Naive thymus-derived CD4-positive, alpha-beta T cell (primary cell): ENCODE measurements around the gene SYT9. TPM values are rescaled to one million over a fixed set of nuclear protein-coding genes. Genes with fewer than 3 reads are reported as not detected.
A peak's percentile ranks its signal among the peaks of the same experiment; 100 is the strongest.

Experiments
- ATAC-seq: fragments of 150-1000 bp; cut with Tn5 transposase; 2 replicates; pipeline ENCODE4 v1.10.0; 2021; ENCODE audit warnings: mild to moderate bottlenecking, moderate library complexity
- CTCF ChIA-PET: fragments of 350-600 bp; sonication (Branson Sonifier 250); formaldehyde crosslinking; loops from one replicate; lab custom pipeline; 2021; ENCODE audit warnings: antibody characterized with exemption; lab: Charles Lee
- POLR2A ChIA-PET: fragments of 350-600 bp; sonication (Branson Sonifier 250); formaldehyde crosslinking; loops from one replicate; lab custom pipeline; 2021; ENCODE audit warnings: antibody characterized with exemption, inconsistent platforms; lab: Charles Lee
- DNase-seq, 9 donors: peaks; one replicate each; pipeline versions ENCODE4 v3.0.0 to v3.0.0-alpha.2; 2020 to 2022; ENCODE audit warnings: mixed read lengths in 1 of 9
- H3K27ac ChIP-seq: one replicate; pipeline ENCODE4 v1.7.0; 2013; ENCODE audit warnings: mild to moderate bottlenecking, low read depth, low read length, moderate library complexity
- H3K27me3 ChIP-seq, 2 donors: one replicate each; pipeline ENCODE4 v1.7.0; 2013; ENCODE audit warnings: low read length in 2 of 2, mild to moderate bottlenecking in 2 of 2, moderate library complexity in 2 of 2; ENCODE audit not compliant: control insufficient read depth in 2 of 2, insufficient read depth in 2 of 2
- H3K36me3 ChIP-seq, 3 experiments: 1 replicate in 2 of 3; 2 replicates in 1 of 3; pipeline ENCODE4 v1.7.0; 2013; ENCODE audit warnings: low read length in 3 of 3, mild to moderate bottlenecking in 3 of 3, moderate library complexity in 1 of 3; ENCODE audit not compliant: insufficient read depth in 3 of 3, control insufficient read depth in 2 of 3
- H3K4me1 ChIP-seq, 2 donors: one replicate each; pipeline ENCODE4 v1.7.0; 2013; ENCODE audit warnings: low read length in 2 of 2, mild to moderate bottlenecking in 2 of 2, moderate library complexity in 1 of 2; ENCODE audit not compliant: control insufficient read depth in 2 of 2, insufficient read depth in 2 of 2
- H3K4me3 ChIP-seq: 2 replicates; pipeline ENCODE4 v1.7.0; 2013; ENCODE audit warnings: mild to moderate bottlenecking, low read length
- H3K9me3 ChIP-seq, 3 experiments: 1 replicate in 2 of 3; 2 replicates in 1 of 3; pipeline ENCODE4 v1.7.0; 2013; ENCODE audit warnings: low read length in 3 of 3; ENCODE audit not compliant: control insufficient read depth in 2 of 3
- H3K27ac Mint-ChIP-seq, 9 donors: one replicate each; pipeline ENCODE4 v1.8.0; 2020 to 2022; ENCODE audit warnings: mixed read lengths in 9 of 9, mild to moderate bottlenecking in 8 of 9, moderate library complexity in 5 of 9, inconsistent platforms in 2 of 9
- H3K27me3 Mint-ChIP-seq, 5 donors: one replicate each; pipeline ENCODE4 v1.8.0; 2021 to 2022; ENCODE audit warnings: mixed read lengths in 5 of 5, mild to moderate bottlenecking in 1 of 5
- H3K36me3 Mint-ChIP-seq, 5 donors: one replicate each; pipeline ENCODE4 v1.8.0; 2020 to 2022; ENCODE audit warnings: mixed read lengths in 5 of 5, mild to moderate bottlenecking in 3 of 5, inconsistent platforms in 1 of 5
- H3K4me1 Mint-ChIP-seq, 7 donors: one replicate each; pipeline ENCODE4 v1.8.0; 2020 to 2022; ENCODE audit warnings: mixed read lengths in 7 of 7, mild to moderate bottlenecking in 3 of 7, inconsistent platforms in 1 of 7
- H3K4me3 Mint-ChIP-seq, 10 donors: one replicate each; pipeline ENCODE4 v1.8.0; 2020 to 2022; ENCODE audit warnings: mild to moderate bottlenecking in 10 of 10, mixed read lengths in 10 of 10, moderate library complexity in 6 of 10, inconsistent platforms in 2 of 10
- H3K9me3 Mint-ChIP-seq, 11 donors: one replicate each; pipeline ENCODE4 v1.8.0; 2020 to 2022; ENCODE audit warnings: mixed read lengths in 11 of 11, mild to moderate bottlenecking in 4 of 11, inconsistent platforms in 1 of 11, moderate library complexity in 1 of 11
- intact Hi-C, 2 donors: fragments of 100-400 bp; cut with micrococcal nuclease; formaldehyde crosslinking; loops; one replicate each; pipeline ENCODE4 v1.15.1; 2023
- polyA plus RNA-seq, 2 donors: library from polyadenylated mRNA; unstranded; fragments of 300-500 nt; fragmentation: Illumina TruSeq; gene quantifications; one replicate each; pipeline ENCODE4 v1.2.3, GENCODE V29; 2021
- total RNA-seq, 6 experiments: library from RNA in 5 of 6; stranded (reverse) in 5 of 6; gene quantifications; 1 replicate in 5 of 6; 2 replicates in 1 of 6; pipeline ENCODE4 v1.2.3 and lab custom pipeline; 2021 to 2026

SYT9 gene
- total and polyA plus RNA-seq, 7 experiments from 2014 or later = 0.06 to 0.10 TPM; not detected in 5

DNA sequence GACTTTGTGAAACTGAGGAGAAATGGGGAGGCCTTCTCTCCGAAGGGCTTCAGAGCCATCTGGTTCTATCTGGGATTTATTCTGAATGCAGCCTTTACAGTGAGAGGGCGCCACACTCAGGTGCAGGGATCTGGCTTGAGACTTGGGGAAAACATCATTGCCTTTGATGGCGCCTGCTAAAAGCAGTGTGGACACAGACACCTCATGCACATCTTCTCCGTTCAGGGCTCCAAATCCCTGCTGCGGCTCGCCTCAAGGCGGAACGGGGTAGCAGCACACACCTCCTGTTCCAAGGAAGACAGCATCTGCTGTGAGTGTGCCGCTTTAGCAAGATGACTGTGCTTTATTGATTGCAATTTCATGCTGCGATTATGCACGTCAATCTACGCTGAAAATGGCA lies 196.5 kb downstream of the SYT9 start:
- Mint-ChIP-seq H3K9me3 (no peaks in the 10 kb centered on the region), H3K36me3 (peaks cover 0 to 6% (median 0%) of the 10 kb centered on the region in 5 donors), H3K27ac (no peak overlapping the region), H3K4me1 (peaks cover 0 to 3% (median 0%) of the 10 kb centered on the region in 7 donors), H3K27me3 (no peaks in the 10 kb centered on the region), H3K4me3 (no peak overlapping the region)
- H3K27me3 ChIP-seq = no peaks in the 10 kb centered on the region
- DNase-seq = no peak
- CTCF ChIA-PET = no interaction called here
- intact Hi-C loops = loop anchor here in 1 of 2 donors (10.0 kb wide), 1 partner anchor 633 kb away; no protein-coding TSS in a partner anchor
- no peaks in the 10 kb centered on the region for H3K4me1 ChIP-seq
- no peak overlapping the region for H3K27ac ChIP-seq
- H3K36me3 ChIP-seq = no peaks in the 10 kb centered on the region
- no peak for ATAC-seq
- POLR2A ChIA-PET = no interaction called here
- H3K9me3 ChIP-seq = no peaks in the 10 kb centered on the region
- H3K4me3 ChIP-seq = no peak overlapping the region

DNA sequence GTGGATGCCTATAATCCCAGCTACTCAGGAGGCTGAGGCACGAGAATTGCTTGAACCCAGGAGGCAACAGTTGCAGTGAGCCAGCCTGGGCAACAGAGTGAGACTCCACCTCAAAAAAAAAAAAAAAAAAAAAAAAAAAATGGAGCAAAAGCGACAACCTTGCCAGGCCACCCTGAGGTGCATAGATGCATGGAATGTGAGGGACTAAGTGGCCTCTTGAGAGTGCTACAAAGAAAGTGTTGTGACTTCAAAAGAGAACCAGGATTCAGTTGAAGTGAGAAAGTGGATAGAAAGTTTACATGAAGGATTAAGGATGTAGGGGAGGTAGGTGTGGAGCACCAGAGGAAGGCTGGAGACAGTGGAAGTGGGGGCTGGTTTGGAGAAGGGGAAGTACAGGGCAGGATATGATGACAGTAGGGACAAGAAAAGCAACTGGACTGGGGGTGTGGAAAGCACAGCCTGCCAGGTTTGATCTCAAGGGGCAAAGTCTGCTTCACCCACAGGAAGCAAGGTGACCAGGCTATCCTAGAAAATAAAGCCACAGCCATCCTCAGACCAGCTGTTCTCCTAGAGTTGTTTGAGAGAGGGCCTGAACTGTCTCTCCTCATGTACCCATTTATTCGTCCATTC lies 197.6 kb downstream of the SYT9 start:
- DNase-seq (no peak), ATAC-seq (no peak)
- Histone ChIP-seq H3K4me1 (no peaks in the 10 kb centered on the region), H3K36me3 (no peaks in the 10 kb centered on the region), H3K4me3 (no peak overlapping the region), H3K27me3 (no peaks in the 10 kb centered on the region), H3K9me3 (no peaks in the 10 kb centered on the region), H3K27ac (no peak overlapping the region)
- no peaks in the 10 kb centered on the region for H3K9me3 Mint-ChIP-seq
- ChIA-PET CTCF (no interaction called here), POLR2A (no interaction called here)
- H3K36me3 Mint-ChIP-seq = peaks cover 0 to 9% (median 0%) of the 10 kb centered on the region in 5 donors
- no peak overlapping the region for H3K4me3 Mint-ChIP-seq
- intact Hi-C loops = loop anchor here in 1 of 2 donors (10.0 kb wide), 1 partner anchor 635 kb away; no protein-coding TSS in a partner anchor
- H3K27ac Mint-ChIP-seq = peak overlapping the region in 1 of 9 donors; percentile 41
- H3K27me3 Mint-ChIP-seq = no peaks in the 10 kb centered on the region
- peaks cover 0 to 3% (median 0%) of the 10 kb centered on the region in 7 donors for H3K4me1 Mint-ChIP-seq

DNA sequence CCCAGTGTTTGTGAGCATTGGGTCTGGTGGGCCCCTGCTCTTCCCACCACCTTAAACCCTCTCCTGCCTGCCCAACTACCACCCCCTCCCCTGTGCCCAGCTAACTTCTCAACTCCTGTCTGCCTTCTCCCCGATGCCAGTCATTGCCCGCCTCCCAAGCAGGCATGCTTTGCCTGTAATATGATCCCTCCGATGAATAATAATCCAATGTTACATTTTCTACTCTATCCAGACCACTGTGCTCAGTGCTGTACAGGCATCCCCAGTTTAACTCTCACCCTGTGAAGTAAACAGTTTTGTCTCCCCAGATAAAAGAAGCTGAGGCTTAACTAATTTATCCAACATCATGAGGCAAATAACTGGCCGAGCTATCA lies 198.1 kb downstream of the SYT9 start:
- H3K4me3 ChIP-seq = no peak overlapping the region
- H3K27ac ChIP-seq = no peak overlapping the region
- Mint-ChIP-seq H3K9me3 (no peaks in the 10 kb centered on the region), H3K27me3 (no peaks in the 10 kb centered on the region), H3K4me1 (peaks cover 0 to 3% (median 0%) of the 10 kb centered on the region in 7 donors), H3K27ac (peak overlapping the region in 1 of 9 donors; percentile 41), H3K36me3 (peaks cover 0 to 9% (median 0%) of the 10 kb centered on the region in 5 donors), H3K4me3 (no peak overlapping the region)
- intact Hi-C loops = loop anchor here in 1 of 2 donors (10.0 kb wide), 1 partner anchor 635 kb away; no protein-coding TSS in a partner anchor
- no peak for DNase-seq
- H3K4me1 ChIP-seq = no peaks in the 10 kb centered on the region
- ChIA-PET CTCF (no interaction called here), POLR2A (no interaction called here)
- no peaks in the 10 kb centered on the region for H3K27me3 ChIP-seq
- ATAC-seq = no peak
- no peaks in the 10 kb centered on the region for H3K9me3 ChIP-seq
- no peaks in the 10 kb centered on the region for H3K36me3 ChIP-seq

DNA sequence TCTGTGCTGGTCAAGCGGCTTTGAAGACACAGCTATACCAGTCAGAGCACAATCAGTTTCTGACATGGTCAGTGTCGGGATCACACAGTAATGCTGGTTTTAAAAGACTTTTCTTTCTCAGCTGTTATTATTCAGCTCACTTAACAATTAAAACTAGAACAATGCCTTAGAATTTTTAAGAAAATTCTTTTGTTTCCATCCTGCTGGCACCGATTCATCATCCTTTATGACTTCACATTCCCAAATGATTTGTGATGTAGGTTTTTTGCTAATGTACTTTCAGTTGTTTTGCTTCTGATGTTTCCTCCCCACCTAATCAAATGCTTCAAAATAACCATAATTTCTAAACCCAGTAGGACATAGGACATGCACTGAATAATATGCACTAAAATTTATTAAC lies 199.1 kb downstream of the SYT9 start:
- H3K4me1 ChIP-seq = no peaks in the 10 kb centered on the region
- no peaks in the 10 kb centered on the region for H3K36me3 ChIP-seq
- H3K27me3 ChIP-seq = no peaks in the 10 kb centered on the region
- H3K9me3 ChIP-seq = no peaks in the 10 kb centered on the region
- ChIA-PET CTCF (no interaction called here), POLR2A (no interaction called here)
- no peak overlapping the region for H3K27ac ChIP-seq
- no peaks in the 10 kb centered on the region for H3K9me3 Mint-ChIP-seq
- no peak for DNase-seq
- ATAC-seq = no peak
- H3K4me1 Mint-ChIP-seq = peaks cover 0 to 3% (median 0%) of the 10 kb centered on the region in 7 donors
- peaks cover 0 to 9% (median 0%) of the 10 kb centered on the region in 5 donors for H3K36me3 Mint-ChIP-seq
- H3K27me3 Mint-ChIP-seq = no peaks in the 10 kb centered on the region
- no peak overlapping the region for H3K4me3 Mint-ChIP-seq
- no peak overlapping the region for H3K4me3 ChIP-seq
- no peak overlapping the region for H3K27ac Mint-ChIP-seq
- intact Hi-C loops = no loop called here

DNA sequence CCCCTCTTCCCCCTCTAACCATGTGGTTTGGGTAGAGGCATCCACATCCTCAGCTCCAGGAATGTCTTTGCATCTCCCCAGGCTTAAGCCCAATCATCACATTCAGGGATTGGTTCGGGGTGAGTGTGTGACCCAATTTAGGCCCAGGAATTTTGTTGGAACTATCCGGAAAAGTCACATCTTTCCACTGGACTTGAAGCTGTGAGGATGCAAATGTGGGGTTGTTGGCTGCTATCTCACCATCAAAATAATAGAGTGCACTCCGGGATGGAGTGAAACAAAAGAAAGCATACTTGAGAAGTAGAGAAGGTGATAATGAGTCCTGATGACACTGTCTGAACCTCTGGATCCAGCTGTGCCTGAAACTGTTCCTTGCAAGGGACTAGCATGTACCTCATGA lies 199.8 kb downstream of the SYT9 start:
- Histone ChIP-seq H3K4me1 (no peaks in the 10 kb centered on the region), H3K4me3 (no peak overlapping the region), H3K27ac (no peak overlapping the region), H3K27me3 (no peaks in the 10 kb centered on the region), H3K9me3 (no peaks in the 10 kb centered on the region), H3K36me3 (no peaks in the 10 kb centered on the region)
- intact Hi-C loops = no loop called here
- no peak for ATAC-seq
- no peaks in the 10 kb centered on the region for H3K27me3 Mint-ChIP-seq
- H3K4me3 Mint-ChIP-seq = no peak overlapping the region
- no peaks in the 10 kb centered on the region for H3K9me3 Mint-ChIP-seq
- ChIA-PET CTCF (no interaction called here), POLR2A (no interaction called here)
- peaks cover 0 to 9% (median 0%) of the 10 kb centered on the region in 5 donors for H3K36me3 Mint-ChIP-seq
- H3K4me1 Mint-ChIP-seq = peaks cover 0 to 3% (median 0%) of the 10 kb centered on the region in 7 donors
- no peak for DNase-seq
- peak overlapping the region in 1 of 9 donors; percentile 49 for H3K27ac Mint-ChIP-seq

DNA sequence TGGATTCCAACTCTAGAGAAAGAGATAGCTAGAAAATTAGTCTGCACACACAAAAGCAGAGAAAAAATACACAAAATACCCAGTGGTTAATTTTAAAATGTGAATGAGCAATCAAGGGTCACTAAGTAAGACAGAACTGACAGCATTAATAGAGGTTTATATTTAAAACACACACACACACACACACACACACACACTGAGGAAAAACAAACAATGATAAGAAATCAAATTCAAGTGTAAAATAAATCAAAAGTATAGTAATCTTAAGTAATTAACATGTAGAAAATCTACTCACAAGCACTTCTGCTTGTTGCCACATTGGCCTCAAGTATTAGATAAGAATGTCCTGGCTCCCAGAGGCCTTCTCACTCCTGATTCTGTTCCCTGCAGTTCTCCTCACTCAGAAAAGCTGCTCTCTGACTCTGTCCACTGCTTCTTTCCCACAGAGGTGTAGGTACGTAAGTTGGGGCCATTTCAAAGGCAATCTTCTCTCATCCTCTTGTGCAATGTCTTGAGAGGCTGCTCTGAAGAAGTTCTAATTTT lies 200.3 kb downstream of the SYT9 start:
- ChIA-PET POLR2A (no interaction called here), CTCF (no interaction called here)
- ATAC-seq (no peak), DNase-seq (no peak)
- intact Hi-C loops = no loop called here
- Histone ChIP-seq H3K9me3 (no peaks in the 10 kb centered on the region), H3K27ac (no peak overlapping the region), H3K4me3 (no peak overlapping the region), H3K27me3 (no peaks in the 10 kb centered on the region), H3K36me3 (no peaks in the 10 kb centered on the region), H3K4me1 (no peaks in the 10 kb centered on the region)
- Mint-ChIP-seq H3K4me3 (no peak overlapping the region), H3K36me3 (peaks cover 0 to 13% (median 0%) of the 10 kb centered on the region in 5 donors), H3K4me1 (peaks cover 0 to 3% (median 0%) of the 10 kb centered on the region in 7 donors), H3K27ac (peak overlapping the region in 1 of 9 donors; percentile 49), H3K9me3 (no peaks in the 10 kb centered on the region), H3K27me3 (no peaks in the 10 kb centered on the region)

DNA sequence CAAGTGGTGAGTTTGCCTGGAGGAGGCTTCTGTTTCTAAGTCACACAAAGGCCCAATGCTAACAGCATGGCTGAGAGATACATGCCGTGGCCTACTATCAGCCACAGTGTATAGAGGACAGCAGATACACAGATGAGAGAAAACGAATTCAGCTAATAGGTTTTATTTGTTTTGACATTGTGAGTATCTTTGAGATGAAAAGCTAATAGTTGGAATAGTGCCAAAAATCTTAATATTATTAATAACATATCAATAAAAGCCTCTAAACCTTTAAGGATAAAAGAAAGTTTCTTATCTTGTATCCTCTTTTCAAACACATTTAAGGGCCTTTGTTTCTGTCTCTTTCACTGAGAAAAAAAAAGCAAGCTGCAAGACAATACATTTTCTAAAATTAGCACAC lies 203.2 kb downstream of the SYT9 start:
- H3K4me1 ChIP-seq = no peaks in the 10 kb centered on the region
- intact Hi-C loops = no loop called here
- peaks cover 0 to 1% (median 0%) of the 10 kb centered on the region in 7 donors for H3K4me1 Mint-ChIP-seq
- H3K27me3 ChIP-seq = no peaks in the 10 kb centered on the region
- ATAC-seq (no peak), DNase-seq (no peak)
- H3K4me3 ChIP-seq = no peak overlapping the region
- peaks cover 0 to 16% (median 8%) of the 10 kb centered on the region in 5 donors for H3K36me3 Mint-ChIP-seq
- H3K4me3 Mint-ChIP-seq = no peak overlapping the region
- ChIA-PET POLR2A (interaction anchor here (0.7 kb wide), 1 partner anchor 1230 kb away, joined by 14 read pairs; no protein-coding TSS in a partner anchor), CTCF (no interaction called here)
- no peak overlapping the region for H3K27ac Mint-ChIP-seq
- no peaks in the 10 kb centered on the region for H3K27me3 Mint-ChIP-seq
- H3K9me3 ChIP-seq = no peaks in the 10 kb centered on the region
- H3K9me3 Mint-ChIP-seq = no peaks in the 10 kb centered on the region
- no peak overlapping the region for H3K27ac ChIP-seq
- no peaks in the 10 kb centered on the region for H3K36me3 ChIP-seq
